Lower leg skin (tissue), 3 donors: ENCODE data around the gene PTBP1.

Experiments used
- POLR2A ChIP-seq, 2 donors: fragments of 450-650 bp; IDR thresholded peaks; one replicate each; pipeline ENCODE4 v1.6.1; 2016 to 2017; ENCODE audit warnings: antibody characterized with exemption in 2 of 2, mild to moderate bottlenecking in 1 of 2, moderate library complexity in 1 of 2
- TF ChIP-seq, protein P1 (sequence below), 3 donors: fragments of 450-650 bp; IDR thresholded peaks; one replicate each; pipeline ENCODE4 v1.5.1; 2016; ENCODE audit warnings: antibody characterized with exemption in 3 of 3, mild to moderate bottlenecking in 3 of 3, moderate library complexity in 2 of 3

- TF ChIP-seq, protein P1, sequence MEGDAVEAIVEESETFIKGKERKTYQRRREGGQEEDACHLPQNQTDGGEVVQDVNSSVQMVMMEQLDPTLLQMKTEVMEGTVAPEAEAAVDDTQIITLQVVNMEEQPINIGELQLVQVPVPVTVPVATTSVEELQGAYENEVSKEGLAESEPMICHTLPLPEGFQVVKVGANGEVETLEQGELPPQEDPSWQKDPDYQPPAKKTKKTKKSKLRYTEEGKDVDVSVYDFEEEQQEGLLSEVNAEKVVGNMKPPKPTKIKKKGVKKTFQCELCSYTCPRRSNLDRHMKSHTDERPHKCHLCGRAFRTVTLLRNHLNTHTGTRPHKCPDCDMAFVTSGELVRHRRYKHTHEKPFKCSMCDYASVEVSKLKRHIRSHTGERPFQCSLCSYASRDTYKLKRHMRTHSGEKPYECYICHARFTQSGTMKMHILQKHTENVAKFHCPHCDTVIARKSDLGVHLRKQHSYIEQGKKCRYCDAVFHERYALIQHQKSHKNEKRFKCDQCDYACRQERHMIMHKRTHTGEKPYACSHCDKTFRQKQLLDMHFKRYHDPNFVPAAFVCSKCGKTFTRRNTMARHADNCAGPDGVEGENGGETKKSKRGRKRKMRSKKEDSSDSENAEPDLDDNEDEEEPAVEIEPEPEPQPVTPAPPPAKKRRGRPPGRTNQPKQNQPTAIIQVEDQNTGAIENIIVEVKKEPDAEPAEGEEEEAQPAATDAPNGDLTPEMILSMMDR (IDR thresholded peaks at IDR 0.05): no peak
- no peak for TF ChIP-seq POLR2A (IDR thresholded peaks at IDR 0.05)
These were observed 42.2 kb upstream of the PTBP1 start for GRCh38 chr19:755063-755462.
